Measurements from ENCODE around the gene CIDEB.

The CIDEB gene

DNA sequence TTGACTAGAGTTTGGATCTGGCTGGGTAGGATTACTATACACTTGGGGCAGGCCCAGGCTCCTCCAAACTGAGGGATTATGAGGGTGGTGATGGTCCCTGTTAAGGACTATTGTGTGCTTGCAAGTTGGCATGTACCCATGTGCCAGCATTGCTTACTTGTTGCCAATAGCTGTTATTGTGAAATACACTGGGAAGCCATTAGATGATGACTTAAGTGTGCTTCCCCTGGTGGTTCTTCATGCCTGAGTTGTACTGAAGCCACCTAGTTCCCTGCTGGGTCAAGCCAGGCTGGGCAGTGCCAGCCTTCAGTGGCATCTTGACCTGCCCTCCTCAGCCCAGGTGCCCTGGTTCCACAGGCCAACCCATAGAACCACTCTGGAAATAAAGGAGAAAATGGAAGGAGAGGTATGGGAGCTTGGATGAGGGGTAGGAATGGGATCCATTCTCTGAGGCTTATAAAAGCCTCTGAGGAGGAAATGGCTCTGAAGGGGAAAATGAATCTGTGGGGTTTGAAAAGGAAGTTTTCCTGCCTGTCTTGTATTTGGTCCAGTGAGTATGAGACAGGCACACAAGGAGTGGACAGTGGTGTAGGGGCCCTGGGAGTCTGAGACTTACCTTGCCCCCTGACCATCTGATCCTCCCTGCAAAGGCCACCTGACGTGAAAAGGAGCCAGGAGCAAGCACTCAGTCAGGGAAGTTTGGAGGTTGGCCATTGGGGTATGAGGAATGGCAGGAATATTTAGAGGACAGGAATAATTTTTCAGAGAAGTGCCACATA lies 4.2 kb upstream of the CIDEB start:
- peak; percentile 27 for DNase-seq

DNA sequence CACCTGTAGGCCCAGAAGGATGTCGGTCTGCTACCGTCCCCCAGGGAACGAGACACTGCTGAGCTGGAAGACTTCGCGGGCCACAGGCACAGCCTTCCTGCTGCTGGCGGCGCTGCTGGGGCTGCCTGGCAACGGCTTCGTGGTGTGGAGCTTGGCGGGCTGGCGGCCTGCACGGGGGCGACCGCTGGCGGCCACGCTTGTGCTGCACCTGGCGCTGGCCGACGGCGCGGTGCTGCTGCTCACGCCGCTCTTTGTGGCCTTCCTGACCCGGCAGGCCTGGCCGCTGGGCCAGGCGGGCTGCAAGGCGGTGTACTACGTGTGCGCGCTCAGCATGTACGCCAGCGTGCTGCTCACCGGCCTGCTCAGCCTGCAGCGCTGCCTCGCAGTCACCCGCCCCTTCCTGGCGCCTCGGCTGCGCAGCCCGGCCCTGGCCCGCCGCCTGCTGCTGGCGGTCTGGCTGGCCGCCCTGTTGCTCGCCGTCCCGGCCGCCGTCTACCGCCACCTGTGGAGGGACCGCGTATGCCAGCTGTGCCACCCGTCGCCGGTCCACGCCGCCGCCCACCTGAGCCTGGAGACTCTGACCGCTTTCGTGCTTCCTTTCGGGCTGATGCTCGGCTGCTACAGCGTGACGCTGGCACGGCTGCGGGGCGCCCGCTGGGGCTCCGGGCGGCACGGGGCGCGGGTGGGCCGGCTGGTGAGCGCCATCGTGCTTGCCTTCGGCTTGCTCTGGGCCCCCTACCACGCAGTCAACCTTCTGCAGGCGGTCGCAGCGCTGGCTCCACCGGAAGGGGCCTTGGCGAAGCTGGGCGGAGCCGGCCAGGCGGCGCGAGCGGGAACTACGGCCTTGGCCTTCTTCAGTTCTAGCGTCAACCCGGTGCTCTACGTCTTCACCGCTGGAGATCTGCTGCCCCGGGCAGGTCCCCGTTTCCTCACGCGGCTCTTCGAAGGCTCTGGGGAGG lies 3.1 kb upstream of the CIDEB start, which contains the start of gene LTB4R:
TSS of gene LTB4R (plus strand) at position 857 of the 959 bp plus-strand sequence. CDS start 4,150 bp downstream, outside the sequence.
- DNase-seq, result peak; percentile 94

DNA sequence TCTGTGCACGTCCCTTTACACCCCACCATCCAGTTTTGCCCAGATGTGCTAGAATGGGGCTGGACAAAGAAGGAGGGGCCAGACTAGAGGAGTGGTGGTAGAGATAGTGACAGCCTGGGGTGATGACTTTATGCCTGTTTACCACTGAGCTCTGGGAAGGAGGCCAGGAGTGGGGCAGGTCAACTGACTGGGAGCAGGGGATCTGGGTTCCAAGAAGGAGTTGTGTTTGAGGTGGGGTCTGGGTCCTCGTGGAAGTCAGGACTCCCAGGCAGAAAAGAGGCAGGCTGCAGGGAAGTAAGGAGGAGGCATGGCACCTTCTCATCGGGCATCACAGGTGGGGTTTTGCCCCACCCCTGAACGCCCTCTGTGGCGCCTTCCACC lies 2.5 kb upstream of the CIDEB start:
- DNase-seq, result no peak

DNA sequence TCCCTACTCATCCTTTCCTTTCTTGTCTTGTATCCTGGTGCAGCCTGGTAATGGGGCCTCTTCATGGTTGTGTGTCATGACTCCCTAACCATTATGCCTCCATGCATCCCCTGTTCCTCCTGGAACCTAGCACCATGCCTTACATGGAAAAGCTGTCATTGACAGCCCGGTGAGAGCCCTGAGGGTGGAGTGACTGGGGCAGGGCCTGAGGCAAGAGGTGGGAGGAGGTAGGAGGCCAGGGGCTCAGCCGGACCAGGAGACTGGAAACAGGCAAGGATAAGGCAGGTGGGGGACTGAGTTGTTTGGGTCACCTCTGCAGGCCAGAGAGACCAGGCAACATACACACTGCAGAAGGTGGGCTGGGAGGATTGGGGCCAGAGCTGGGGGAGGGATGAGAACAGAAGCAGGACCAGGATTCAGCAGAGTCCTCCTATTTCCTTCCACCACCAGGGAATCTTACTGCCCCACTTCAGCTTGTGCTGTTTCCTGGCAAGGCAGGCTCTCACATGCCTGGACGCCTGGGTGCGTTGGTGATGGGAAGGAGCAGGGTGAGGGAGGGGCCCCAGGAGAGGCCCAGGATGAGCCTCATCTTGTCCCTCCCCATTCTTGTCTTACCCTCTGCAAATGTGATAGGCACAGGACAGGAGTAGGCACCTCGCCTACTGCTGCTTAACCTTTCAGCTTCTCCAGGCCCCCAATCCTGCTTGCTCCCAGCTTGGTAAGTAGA lies 1.9 kb upstream of the CIDEB start, which contains the start of gene LTB4R2:
TSS of gene LTB4R2 (plus strand) at position 603 of the 727 bp plus-strand sequence. CDS start 525 bp downstream, outside the sequence.
- no peak for DNase-seq

DNA sequence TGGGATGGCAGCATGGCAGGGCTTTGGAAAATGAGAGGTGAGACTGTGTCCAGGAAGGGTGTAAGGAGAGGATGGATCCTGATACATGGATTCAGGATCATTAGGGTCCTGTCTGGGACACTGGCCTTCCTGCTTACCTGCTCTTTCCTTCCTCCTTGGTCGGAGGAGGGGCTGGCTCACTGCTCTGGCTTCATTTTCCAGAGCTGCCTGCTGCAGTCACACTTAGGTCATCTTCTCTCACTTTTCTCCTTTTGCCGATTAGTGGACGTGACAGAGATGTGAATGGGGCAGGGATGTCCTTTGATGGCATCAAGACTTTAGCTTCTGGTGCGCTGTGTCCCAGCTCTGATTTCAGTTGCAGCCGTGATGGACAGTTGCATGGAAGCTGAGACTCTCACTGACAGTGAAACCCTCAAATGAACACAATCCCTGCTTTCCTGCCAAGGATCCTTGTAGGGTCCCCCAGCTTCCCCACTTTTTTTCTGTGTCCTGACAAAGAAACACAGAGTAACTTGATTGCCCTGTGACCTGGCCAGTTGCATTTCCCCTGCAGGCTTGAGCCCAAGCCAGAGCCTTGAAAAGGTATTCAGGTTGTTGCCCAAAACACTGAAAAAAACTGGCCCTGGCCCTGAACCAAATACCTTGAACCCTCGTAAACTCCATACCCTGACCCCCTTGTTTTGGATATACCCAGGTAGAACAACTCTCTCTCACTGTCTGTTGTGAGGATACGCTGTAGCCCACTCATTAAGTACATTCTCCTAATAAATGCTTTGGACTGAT lies 756 bp upstream of the CIDEB start:
- DNase-seq, result no peak

DNA sequence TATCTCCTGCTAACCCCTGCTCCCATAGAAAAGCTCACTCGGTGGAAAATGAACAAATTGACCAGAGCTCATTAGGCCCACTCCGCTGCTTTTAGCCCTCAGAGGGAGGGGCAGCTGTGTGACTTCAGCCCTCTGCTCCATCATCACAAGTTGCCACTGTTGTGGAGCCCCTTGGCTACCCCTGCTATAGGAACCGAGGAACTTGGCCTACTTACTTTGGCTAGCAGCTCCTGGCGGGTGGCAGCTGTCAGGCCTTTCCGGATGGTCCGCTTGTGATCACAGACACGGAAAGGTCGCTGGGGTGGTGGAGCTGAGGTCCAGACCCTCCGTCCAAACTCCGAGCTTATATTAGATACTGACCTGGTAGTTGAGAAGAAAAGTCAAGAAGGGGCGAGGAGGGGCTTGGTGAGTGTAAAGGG lies 612 bp downstream of the CIDEB start:
- no peak for DNase-seq

DNA sequence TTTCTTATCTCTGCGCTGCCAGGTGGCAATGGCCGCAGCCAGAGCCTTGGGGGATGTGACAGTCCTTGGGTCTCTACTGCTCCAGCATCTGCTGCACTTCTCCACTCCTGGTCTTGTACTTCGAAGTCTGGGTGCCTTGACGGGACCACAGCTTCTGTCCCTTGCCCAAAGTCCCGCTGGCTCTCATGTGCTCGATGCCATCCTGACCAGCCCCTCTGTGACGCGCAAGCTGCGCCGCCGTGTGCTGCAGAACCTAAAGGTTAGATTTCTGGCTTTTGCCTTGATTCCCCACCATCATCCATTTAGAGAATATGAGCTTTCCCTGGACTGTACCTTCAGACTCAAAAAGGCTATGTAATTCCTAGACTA lies 3.8 kb downstream of the CIDEB start:
- no peak for DNase-seq

DNA sequence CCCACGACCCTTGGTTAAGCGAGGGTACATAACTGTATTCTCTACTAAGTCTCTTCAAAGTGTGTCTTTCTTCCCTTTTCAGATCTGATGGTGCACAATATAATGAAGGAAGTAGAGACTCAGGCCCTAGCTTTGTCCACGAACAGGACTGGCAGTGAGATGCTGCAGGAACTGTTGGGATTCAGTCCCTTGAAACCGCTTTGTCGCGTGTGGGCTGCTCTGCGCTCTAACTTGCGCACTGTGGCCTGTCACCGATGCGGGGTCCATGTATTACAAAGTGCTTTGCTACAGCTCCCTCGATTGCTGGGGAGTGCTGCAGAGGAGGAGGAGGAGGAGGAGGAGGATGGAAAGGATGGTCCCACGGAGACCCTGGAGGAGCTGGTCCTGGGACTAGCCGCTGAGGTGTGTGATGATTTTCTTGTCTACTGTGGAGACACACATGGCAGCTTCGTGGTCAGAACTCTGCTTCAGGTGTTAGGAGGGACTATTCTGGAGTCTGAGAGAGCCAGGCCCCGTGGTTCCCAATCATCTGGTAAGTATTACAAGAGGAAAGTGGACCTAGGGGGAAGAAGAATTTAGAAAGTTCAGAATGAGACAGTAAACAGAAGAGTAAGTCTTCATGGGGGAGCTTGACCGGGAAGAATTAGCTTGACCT lies 7.3 kb downstream of the CIDEB start:
- peak; percentile 17 for DNase-seq

DNA sequence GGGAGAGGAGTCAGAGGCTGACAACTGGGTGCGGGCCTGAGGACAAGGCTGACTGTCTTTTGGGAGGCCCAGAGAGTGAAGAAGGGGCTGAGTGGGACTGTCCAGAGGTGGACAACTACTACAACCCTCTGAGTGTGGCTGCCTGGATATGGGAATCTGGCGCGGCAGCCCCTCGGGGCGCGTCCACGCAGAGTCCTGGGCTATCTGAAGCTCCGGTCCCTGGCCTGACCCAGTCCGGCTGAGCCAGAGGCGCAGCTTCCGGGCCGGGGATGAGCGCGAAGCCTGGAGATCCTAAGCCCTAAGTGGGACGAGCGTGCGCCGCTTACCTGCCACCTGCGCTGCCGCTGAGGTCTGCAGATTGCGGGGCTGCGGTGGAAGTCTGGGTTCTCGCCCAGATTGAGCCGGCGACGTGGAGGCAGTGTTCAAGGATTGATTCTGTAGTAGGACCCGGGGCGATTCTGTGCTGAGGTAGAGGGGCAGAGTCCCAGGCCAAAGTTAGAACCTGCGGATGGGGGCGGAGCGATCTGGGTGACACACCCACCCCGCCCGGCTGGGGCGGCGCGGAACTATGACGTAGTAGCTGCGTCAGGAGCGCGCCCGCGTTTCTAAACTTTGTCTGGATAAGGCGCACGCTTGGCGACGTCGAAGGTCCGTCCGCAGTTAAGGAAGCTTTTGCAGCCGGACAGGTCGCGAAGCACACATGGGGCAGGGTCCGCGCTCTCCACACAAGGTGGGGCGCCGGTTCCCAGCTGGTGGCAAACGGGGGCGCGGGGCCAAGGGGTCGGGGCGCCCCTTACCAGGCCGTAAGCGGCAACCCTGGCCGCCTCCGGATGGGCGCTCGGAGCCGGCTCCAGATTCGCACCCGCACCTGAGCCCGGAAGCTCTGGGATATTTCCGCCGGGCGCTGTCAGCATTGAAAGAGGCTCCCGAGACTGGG lies 8.3 kb downstream of the CIDEB start, which contains the start of the genes DHRS1 and NOP9:
TSS of gene DHRS1 (minus strand) at position 526 of the 937 bp plus-strand sequence. CDS start 674 bp downstream, outside the sequence.
TSS of gene NOP9 (plus strand) at position 596 of the 937 bp plus-strand sequence. CDS start at position 701, 105 bp downstream.
- DNase-seq, result peak; percentile 92

DNA sequence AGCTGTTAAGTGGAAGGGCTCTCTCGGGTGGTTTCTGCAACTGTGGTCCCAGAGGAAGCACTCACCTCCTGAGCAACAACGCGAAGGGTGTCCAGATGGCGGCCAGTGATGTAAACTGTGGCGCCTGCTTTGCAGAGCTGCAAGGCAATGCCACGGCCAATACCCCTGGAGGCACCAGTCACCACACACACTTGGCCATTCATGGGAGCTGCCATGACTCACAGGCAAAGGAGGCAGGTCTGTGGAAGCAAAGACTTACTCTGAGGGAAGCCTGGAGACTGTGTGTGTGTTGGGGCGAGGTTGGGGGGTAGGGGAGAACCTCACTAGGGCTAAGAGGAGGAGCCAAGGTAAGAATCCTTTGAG lies 8.9 kb downstream of the CIDEB start:
- peak; percentile 57 for DNase-seq

DNA sequence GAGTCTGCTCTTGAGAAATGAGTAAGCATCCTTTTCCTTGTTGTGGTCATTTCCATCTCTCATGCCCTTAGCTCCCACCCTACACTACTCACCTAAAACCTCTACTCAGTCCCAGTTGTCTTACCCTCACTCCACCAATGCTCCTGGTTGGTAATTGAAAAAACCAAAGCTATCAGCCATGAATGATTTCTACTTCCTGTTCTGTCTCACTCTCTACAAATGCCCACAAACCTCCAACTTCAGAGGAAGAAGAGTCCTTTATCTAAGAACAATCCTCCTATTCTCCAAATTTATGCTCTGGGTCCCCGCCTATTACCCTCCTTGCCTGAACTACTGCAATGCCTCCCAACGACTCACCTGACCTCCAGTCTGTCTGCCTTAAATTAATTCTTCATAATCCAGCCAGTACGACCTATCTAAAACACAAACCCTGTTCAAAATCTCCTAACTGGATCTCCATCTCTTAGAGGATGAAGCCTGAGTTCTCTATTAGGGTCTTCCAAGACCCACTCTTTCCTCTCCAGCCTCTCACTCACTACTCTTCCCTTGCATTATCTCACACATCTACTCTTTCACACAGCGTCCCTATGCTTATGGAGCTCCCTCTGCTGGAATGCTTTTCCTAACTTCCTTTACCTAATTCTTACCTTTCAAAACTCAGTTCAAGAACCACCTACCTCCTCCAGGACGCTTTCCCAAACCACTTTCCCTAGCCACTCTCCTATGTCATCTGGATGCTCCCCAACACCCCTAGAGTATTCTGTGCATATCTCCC lies 10.4 kb downstream of the CIDEB start:
- peak; percentile 64 for DNase-seq

DNA sequence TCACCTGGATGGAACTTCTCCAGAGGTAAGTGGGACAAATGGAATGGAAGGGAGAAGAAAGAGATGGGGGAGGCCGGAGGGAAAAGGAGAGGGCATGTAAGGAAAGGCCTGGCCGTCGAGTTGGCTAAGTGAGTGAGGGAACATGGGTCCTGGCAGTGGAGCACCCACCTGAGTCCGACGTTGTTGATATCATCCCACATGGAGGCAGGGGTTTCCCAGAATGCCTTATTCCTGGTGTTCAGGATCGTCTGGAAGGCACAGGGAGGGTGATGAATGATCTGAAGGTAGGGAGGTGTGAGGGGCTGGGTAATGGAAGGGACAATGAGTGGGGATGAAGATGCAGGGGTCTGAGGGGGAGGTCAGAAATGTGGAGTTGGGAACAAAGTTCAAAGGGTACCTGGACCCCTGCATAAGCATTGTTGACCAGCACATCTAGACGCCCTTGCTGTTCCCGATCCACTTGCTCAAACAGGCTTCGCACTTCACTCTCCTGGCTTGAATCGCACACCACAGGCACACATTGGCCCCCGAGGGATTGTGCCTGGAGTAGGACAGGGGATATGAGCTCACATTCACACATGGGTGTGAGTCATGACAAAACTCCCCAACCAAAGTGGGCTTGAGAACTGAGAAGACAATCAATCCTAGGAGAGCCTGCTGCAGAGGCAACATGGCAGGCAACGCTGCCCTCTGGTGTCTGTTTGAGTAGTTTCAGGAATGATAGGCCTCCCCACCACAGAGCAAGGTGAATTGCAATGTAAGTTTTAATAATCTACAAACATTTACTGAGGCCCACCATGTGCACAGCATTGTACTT lies 11.2 kb downstream of the CIDEB start:
- peak; percentile 80 for DNase-seq

DNA sequence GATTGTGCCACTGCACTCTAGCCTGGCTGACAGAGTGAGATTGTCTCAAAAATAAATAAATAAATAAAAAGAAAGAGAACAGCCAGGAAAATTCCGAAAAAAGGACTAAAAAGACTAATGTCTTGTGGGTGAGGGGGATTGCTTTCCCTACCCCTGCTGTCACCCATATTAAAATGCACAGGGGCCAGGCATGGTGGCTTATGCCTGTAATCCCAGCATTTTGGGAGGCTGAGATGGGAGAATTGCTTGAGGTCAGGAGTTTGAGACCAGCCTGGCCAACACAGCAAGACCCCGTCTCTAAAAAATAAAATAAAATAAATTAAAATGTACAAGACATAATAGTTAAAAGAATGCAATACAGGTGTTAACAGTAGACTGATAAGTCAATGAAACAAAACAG lies 14.3 kb downstream of the CIDEB start:
- DNase-seq, result no peak

DNA sequence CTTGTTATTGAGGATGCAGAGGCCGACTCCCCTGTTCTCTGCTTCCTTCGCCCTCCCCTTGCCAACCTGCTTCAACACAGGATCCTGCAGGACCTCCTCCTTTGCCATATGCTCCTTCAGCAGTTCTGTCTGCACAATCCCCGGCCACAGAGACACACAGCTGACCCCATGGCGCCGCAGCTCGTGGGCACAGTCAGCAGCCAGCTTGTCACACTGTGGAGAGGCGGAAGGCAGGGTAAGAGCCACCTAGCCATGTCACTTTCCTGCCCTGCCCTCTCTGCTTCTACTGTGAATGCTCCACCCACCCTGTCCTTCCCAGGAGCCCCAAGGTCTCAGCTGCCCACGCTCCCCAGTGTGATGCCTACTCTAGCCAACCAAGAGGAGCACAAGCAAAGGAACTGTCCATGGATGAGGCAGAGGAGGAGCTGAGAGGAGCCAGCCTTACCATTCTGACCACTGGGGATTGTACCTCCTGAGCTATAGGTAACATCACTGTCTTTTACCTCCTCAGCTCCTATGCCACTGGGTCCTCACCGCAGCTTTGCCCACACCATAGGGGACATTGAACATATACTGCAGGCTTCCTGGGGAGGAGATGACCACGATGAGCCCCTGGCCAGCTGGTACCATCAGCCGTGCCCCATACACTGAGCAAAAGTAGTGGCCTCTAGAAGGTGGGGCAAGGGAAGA lies 15.5 kb downstream of the CIDEB start:
- no peak for DNase-seq

DNA sequence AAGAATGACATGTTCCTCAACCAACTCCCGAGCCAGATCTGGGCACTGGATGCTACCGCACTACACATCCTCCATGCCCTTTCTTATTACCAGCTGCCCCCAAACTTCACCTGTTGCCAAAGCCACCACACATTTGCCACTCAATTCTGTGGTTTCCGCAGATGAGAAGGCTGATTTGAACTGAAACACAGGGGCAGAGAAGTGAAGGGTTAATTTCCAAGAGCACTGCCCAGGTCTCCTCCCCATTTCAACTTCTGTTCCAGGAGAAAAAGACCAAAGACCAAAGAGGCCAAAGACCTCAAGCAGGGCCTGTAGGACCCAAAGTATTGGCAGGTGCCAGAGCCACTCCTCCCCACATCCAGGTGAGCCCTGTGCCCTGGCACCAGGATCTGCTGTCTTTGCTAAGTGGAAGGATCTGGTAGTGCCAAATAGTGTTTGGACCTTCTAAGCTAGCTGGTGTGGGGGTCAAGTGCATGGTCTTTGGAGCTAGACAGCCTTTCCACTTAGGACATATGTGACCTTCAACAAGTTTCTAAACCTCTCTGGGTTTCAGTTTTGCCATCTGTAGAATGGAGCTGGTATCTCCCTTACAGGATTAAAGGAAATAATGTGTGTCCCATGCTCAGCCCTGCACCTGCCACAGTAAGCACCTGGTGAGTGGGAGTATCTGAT lies 16.2 kb downstream of the CIDEB start:
- DNase-seq, result no peak

DNA sequence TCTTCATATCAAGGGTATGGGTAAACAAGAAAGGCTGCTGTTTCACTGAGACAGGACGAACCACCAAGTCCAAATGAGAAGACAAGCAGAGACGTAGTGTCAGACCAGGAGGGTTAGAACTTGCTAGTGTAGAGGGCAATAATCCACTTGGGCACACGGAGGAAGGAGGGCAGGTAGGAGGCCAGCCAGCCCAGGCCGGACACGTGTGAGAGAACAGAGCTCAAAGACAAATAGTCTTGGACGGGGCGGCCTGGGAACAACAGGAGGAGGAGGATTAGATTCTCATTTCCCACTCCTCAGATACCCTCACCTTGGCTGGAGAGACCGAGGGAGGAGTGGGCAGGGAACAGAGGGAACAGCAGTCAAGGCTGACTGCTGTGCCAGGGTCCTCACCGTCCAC lies 17.0 kb downstream of the CIDEB start:
- DNase-seq, result no peak

DNA sequence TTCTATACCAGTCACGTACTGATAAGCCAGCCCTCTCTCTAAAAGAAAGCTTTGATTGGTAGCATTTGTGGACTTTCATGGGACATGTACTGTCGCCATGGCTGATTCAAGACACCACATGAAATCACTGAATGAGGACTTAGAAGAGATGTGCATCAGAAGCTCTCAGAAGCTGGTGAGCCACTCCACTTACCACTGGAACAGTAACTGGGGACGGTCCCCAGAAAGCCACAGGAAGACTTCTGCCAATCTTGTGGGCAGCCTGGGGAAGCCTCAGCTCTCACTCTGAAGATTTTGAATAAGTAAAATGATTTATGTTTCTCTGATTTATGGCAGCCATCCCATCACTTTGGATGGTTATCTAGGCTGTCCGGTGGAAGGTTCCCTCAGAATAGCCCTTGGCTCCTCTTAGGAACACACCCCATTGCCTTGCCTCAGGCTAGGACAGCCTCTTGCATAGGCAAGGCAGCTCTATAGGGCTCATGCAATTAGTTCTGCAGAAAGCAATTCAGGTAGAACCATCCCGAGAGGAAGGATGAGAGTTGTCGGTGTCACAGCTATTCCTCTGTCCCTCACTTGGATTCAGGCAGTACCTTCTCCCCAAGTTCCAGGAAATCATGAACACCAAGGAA lies 18.0 kb downstream of the CIDEB start:
- no peak for DNase-seq
